CD4-positive, alpha-beta T cell treated with Interleukin-17A for 1 hour (primary cell): ENCODE results near the gene DLEU7.

ENCODE experiments used
- DNase-seq: peaks from one replicate; pipeline ENCODE4 v3.0.0-alpha.2; 2020

DLEU7 gene

DNA sequence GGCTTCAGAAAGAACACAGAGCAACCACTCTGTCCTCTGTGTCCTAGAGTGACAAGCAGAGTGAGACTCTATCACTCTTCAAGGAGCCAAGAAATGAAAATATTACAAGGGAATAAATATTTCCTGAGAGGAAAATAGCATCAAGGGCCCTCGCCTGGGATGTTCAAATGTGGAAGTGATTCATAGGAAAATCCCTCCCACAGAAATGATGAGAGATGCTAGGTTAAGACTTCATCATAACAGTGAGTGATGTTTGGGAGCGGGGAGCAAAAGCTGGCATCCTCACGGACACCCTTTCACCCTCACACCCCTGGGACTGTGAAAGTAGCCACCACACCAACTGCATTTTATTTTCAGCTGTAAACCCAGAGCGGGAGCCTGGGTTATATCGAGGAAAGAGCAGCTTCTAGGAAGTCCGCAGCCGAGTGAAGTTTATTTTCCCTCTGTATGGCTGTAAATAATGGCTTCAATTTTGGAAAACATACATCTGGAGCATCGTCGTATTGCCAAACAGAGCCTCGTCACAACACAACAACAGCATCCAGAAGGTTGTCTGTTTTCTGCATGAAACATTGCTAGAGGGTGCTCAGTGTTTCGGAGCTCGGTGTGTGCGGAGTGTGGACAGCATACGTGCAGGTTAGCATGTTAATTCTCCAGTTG is 54.8 kb downstream of the DLEU7 start:
- DNase-seq = no peak

GRCh38 chr13:50787316-50788195 is 55.9 kb downstream of the DLEU7 start:
- no peak for DNase-seq

- DNase-seq = no peak
Measured at GRCh38 chr13:50783717-50784290, 59.7 kb downstream of the DLEU7 start.

DNA sequence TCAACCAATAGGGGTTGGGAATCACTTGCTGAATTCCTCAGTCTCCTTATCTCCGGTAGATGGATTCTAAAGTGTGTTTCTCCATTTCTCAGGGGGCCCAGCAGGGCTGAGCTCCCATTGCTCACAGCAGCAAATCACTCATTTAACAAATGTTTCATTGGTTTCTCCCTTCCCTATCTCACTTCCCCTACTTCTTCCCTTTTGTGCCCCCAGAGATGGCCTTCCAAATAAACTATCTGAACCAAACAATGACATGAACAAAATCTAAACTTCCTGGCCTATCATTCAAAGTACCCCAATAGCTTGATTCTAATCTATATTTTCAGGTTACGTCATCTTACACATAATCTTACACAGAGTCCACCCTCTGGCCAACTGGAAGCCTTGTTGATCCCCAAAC is 60.4 kb downstream of the DLEU7 start:
- DNase-seq = no peak

DNA sequence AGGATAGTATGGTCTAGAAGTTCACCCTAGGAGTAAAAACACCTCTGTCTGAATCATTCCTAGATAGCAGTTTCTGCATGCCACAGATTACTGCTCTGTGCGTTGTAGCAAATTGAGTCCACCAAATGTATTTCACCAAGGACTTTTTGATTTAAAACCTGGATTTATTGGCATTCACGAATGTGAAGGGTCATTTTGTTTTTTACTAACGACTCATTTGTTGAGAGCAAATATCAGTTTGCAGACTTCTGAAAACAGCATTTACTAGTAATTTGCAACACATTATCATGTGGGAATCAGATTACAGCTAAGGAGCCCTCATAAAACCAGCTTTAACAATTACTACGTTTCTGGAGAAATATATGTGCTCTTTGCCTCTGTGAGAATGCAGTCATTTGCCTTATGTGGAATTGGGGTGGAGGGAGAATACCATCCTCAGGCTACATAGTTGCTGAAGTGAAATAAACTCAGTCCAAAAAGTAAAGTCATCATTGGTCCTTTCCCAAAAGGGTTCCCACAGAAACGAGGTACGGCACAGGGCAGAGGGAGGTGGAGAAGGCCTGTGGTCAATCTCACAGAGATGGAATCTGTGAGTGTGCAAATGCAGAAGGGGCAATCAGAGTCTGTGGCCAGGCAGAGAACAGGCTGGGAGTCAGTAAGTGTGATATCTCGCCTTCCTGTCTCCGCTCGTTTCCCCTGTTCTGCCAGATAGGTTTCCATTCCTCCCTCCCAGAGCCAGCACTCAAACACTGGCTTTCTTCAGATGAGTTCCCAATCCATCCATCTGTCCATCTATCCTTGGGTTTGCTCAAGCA is 63.1 kb downstream of the DLEU7 start:
- DNase-seq = no peak

- no peak for DNase-seq
Measured at GRCh38 chr13:50779443-50780200, 63.9 kb downstream of the DLEU7 start.
